ENCODE results near the gene BBS9.
A peak's percentile ranks its signal among the peaks of the same experiment; 100 is the strongest.

The BBS9 gene

DNA sequence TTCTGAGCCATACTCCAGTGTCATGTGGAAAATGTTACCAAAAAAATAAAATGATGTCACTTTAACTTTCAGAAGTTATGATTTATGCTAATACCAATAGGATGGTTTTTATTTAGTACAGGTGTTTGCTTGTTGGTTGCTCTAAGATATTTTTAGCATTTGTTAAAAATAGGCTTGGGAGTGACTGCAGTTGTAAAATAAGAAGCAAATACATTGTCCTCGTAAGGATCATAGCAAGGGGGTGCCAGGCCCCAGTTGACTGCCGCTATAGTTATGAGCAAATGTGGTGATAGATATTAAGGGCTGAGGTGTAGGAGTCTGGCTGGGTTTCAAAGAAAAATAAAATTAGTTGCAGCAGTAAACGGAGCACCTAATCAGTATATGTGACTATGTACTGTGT lies 421.6 kb downstream of the BBS9 start:
- DNase-seq (ENCODE audit: low read depth) = no peak

DNA sequence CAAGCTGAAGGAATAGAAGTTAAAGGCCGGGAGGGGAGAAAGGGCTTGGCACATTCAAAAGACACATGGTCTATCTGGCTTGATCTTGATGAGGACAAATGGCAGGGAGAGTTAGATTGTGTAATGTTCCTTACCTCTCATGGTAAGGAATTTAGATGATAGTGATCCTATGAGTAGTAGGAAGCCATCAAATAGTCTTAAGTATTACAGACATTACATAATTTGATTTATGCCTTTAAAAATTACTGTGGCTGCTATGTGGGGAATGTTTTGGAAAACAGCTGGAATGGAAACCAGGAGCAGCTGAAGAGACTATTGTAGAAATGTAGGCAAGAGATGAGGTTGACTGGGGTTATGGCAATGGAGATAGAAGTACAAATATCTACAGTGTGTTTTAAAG lies 424.7 kb downstream of the BBS9 start:
- no peak for DNase-seq (ENCODE audit: low read depth)

DNA sequence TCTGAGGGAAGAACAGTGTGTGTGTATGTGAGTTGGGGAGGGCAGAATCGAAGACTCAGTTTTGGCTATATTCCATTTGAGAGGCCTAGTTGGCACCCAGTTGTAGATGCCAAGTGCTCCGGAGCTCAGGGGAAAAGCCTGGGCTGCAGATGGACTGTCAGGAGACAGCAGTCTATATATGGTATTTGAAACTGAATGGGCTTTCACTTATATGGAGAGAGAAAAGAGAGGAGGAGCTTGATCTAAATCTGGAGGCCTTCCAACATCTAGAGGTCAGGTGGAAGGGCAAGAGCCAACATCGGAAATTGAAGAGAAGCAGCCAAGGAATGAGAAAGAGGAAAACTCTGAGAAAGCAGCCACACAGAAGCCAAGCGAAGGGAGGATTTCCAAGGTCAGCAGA lies 425.2 kb downstream of the BBS9 start:
- no peak for DNase-seq (ENCODE audit: low read depth)

DNA sequence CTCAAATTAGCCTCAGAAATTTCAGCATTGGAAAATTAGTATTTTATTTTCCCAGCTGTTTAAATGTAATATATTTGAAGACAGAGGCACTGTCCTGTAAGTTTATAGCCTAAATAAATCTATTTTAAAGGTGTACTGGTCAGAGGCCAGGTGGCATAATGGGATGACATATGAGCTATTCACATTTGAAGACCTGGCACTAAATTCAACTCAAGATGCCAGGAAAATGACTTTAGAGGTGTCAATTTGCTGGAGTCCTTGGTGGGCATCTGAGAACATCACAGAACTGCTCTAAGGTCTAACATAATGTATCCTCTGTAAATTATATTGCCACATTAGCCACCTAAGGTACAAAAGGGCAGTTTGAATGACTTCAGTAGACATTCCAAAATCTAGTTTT lies 427.1 kb downstream of the BBS9 start:
- no peak for DNase-seq (ENCODE audit: low read depth)

DNA sequence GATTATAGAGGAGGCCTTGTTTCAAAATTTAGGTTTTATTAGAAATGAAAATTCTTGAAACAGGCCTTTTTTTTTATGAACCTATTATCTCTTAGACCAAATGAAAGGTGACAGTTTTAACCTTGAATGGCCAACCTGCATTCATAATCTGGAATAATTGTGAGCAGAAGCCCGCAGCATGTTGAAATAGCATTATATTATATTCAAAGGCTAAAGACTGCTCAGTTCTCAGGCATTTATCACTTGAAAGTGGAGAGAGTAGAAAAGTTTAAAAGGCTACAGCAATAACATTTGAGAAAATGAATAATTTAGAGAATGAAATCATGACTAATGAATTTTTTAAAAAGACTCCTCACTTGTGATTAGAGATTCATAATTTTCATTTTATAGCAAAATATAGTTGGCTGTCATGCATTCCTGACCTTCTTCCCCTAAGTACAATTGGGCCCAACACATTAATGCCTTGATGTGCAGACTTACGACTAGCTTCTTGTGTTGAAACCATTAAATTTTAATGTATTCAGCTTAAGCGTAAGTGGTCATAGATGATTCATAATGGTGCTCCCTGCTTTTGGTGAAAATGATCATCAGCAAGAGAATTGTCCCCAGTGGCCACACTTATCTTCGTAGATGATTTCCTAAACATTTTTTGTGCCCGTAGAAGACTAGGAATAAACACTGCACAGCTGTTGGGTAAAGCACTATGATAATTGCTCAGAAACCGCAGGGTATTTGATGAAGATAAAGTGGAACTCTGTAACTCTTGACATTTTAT lies 429.4 kb downstream of the BBS9 start:
- no peak for DNase-seq (ENCODE audit: low read depth)

DNA sequence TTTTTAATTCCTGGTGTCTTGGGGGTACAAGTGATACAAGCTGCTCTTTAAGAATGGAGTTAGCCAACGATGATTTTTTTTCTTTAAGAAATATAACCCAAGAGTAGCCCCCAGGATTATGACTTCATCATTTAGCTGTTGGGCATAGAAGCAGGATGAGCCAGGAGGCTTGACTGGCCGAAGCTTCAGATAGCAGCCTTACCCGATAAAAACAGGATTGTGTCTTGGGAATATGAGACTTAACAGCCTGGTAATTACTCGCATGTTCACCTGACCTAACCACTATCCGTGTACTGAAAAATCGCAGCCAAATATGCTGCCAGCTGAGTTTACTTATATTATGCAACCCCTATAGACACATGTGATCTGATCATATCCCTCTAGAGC lies 430.0 kb downstream of the BBS9 start:
- DNase-seq (ENCODE audit: low read depth) = no peak

DNA sequence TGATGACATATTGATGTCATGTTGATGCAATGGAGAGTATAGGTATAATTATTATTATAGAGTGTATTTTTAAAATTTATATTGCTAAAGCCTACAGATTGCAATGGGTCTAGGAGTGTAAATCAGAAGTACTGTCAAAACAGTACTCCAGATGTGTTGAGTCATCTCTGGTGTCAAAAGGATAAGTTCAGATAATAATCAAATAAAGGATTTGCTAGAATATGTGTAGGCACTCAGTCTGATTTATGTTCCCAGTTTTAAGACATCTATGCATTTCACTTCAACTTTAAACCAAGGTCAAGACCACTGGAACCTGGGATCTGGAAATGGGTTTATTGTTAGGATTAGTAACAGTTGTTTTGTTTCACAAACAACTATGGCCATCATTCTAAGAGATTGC lies 433.6 kb downstream of the BBS9 start:
- DNase-seq (ENCODE audit: low read depth) = no peak

DNA sequence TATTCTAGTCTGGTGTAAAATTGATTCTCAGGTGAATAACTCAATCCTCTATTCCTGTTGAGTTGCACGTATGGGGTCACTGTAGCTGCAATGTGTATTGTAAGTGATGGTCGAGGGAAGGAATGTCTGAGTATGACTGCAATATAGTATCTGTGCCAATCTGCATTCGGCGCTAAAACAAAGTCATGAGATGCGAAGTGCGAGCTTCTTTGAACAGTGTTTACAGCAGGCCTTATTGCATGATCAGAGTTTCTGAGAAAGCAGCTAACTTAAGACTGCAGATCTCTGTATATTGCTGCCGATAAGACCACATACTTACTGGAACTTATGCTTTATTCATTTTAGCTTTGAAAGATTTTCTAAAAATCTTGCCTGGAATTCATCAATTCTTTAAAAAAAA lies 434.3 kb downstream of the BBS9 start:
- DNase-seq (ENCODE audit: low read depth) = no peak

DNA sequence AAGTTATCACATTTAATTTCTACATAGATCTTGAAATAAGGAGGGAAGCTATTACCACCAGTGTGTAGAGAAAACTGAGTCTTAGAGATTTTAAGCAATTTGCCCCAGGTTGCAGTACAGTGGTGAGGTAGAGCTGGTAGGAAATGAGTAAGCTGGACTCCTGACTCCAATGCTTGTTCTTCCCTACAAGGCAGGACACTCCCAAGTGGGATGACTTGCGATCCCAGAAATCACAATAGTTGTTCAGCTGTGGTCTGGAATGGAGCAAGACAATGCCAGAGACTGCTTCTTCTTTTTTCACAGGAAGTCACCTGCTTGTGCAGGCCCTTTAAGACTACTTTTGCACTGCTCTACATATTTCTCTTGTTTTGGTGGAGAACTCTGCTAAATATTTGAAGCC lies 448.8 kb downstream of the BBS9 start:
- DNase-seq (ENCODE audit: low read depth) = no peak

DNA sequence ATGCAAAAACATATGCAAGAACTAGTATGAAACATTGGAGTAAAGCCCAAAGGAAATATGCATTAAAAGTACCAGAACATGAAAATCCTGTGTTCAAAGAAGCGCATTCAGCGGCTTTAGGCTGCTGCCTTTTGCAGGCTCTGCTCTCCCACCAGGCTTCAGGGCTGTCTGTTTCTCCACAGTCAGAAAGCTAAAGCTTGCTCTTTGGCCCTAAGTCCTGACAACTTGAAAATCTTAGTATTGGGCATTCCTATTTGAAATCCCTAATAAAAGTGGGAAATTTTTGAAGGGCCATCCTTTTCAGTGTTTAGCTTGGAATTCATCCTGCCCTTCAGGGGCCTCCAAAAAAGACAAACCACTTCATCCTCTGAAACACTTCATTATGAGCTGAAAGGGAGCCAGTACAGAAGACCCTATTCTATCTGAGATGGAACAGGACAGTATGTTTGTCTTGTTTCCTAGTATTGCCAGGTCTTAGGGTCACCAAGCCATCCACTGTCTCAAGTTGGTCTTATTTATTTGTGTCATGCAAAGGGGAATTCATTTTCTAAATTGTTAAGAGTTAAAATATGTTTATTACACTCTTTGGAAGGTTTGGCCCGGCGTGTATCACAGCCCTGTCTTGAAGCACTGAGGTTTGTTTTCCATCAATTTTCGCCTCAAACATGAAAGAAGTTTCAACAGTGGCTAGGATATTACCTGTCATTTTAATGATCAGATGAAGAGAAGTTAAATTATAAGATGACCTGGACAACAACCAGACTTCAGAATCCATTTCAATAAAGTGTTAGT lies 449.7 kb downstream of the BBS9 start:
- DNase-seq (ENCODE audit: low read depth) = no peak

DNA sequence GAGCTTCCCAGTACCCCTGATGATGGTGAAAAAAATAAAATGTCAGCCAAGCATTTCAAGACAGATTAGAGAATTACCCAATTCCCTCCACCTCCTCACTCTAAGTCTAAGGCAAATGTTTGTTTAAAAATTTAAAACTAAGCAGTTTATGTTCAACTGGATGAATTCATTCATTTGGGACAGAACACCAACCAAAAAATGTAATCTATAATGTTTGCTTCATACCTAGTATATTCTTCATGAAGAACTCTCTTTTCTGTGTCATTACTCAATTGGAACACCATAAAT lies 450.3 kb downstream of the BBS9 start:
- DNase-seq (ENCODE audit: low read depth) = no peak

DNA sequence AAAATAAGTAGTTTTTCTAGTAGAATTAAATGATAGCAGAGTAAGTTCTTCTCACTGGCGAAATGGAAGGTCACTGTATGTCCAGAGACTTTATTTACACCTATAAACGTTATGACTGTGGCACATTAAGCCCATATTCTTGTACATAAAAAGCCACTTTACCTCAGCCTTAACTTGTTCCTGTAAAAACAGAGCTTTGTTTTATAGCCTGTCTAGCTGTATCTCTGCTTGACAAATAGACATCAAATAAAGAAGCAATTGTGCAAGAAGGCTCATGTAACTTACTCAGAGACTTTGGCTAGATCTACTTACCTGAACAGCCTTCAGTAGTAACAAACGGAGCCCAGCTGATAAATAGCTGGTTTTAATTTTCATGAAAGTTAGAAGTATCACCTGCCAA lies 451.9 kb downstream of the BBS9 start:
- no peak for DNase-seq (ENCODE audit: low read depth)

DNA sequence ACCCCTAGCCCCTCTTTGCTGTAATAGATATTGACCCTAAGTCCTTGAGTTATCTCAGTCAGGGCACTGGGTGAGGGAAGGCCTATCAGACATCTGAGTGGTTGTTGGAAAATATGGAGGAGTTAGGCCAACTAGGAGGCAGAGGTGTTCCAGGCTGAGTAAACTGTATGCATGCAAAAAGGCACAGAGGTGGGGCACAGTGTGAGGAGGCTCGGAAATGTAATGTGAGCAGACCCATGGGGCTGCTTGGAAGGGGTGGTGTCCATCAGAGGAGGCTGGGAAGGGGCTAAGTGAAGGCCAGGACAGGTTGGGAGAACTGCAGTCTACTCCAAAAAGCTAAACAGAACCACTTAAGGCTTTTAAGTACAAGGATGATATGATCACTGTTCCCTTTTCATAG lies 452.7 kb downstream of the BBS9 start:
- DNase-seq (ENCODE audit: low read depth) = no peak

DNA sequence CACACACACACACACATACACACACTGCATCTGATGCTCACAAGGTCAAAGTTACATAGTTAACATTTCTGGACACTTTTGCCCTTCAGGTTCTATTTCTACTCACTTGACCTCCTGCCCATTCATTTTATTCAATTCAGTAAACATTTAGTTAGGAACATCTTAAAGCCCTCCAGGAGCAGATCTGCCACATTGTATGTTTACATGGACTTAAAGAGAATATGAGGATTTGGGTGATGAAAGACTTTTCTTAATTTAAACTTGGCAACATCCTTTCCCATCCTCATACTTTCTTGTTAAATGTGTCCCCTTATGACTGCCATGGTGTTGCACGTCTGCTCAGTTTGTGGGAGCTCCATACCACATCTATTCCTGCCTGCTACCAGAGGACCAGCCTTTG lies 453.2 kb downstream of the BBS9 start:
- no peak for DNase-seq (ENCODE audit: low read depth)

DNA sequence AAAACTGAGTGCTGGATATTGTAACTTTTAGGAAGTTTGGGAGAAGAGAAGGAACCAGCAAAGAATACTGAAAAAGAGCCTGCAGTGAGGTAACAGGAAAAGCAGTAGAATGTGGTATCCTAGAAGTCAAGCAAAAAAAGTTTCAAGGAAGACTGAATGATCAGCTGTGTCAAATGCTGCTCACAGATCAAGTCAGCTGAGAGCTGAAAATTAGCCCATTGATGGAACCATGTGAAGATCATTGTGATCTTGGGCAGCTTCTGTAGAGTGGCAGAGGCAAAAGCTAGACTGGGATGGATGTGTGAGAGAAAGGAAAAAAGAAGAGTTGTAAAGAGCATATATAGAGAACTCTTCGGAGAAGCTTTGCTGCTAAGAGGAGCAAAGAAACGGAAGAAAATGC lies 460.5 kb downstream of the BBS9 start:
- no peak for DNase-seq (ENCODE audit: low read depth)

DNA sequence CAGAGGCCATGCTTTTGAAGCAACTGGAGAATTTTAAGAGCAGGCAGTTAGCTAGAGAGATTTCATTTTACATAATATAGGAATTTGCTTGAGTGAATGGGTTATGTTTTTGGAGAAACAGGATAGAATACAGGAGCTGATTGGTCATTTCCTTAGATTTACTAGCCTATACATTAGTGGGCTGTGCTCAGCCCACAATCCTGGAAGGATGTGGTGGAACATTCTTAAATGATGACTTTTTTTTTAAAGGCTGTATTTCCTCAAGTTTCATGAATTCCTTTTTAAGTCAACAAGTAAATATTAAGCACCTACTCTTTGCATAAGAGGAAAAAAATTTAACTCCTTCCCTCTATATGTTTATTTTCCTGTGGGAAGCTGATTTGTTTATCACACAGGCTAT lies 461.6 kb downstream of the BBS9 start:
- peak; percentile 22 for DNase-seq (ENCODE audit: low read depth)

DNA sequence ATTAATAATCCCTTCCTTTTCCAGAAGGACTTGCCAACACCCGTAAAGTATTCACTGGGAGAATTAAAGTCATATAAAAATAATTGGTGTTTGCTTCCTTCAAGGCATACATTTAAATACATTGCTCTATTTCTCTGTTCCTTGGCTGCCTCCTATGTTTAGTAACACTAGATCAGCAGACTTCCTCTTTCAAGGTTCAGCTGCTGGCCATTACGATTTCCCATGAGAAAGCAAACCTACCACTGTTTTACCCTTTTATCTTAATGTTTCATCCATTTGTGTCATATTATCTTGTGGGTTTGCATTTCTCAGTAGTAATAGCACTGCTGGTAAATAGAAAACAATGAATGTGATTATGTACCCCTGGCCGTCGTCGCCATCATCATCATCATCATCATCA lies 462.1 kb downstream of the BBS9 start:
- DNase-seq (ENCODE audit: low read depth) = no peak

DNA sequence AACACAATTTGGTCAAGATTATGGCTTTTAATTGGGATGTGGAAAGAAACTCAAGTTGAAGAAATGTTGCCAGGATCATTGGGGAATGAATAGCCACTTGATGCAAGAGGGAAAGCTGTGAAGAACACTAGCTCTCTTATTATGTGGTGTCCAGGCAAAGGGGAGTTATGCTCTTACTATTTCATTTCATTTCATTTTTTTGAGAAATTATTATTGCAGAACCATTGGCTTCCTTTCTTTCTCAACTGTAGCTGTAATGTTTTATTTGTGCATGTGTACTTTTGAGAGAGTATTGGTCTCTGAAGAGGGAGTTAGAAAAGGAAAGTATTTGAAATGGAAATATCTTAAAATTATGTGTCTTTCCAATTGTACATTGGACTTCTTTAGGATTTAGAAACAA lies 463.4 kb downstream of the BBS9 start:
- no peak for DNase-seq (ENCODE audit: low read depth)

DNA sequence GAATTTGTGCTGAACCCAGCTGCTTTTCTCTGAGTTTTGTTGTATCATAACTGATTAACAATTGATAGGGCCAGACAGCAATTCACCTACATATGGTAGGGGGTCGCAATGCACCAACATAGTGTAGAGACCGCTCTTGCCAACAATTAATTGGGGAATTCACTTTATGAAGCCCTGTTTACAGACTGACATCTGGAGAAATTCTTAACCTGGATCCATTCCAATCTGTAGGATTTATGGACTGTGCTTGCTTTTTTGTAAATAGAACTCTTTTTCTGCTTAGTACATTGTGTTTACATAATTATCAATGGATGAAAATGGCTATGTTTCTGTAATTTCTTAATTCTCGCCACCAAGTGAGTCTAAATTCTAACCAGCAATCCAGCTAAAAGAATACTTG lies 464.2 kb downstream of the BBS9 start:
- DNase-seq (ENCODE audit: low read depth) = no peak

DNA sequence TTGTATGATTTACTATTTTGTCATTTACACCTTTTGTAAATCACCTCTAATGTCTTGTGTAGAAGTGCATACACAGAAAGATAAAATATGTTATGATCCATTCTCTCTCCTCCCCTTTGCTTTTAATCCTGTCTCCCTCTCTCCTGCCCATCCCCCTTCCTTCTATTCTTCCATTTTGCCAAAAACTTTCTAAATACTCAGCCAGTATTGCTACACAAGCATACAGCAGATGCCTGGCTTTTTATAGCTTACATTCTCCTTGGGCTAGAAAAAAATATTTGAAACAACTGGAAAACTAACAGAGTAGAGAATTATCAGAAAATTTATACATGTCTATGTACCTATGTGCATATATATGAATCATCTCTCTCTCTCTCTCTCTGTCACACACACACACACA lies 467.3 kb downstream of the BBS9 start:
- DNase-seq (ENCODE audit: low read depth) = no peak

DNA sequence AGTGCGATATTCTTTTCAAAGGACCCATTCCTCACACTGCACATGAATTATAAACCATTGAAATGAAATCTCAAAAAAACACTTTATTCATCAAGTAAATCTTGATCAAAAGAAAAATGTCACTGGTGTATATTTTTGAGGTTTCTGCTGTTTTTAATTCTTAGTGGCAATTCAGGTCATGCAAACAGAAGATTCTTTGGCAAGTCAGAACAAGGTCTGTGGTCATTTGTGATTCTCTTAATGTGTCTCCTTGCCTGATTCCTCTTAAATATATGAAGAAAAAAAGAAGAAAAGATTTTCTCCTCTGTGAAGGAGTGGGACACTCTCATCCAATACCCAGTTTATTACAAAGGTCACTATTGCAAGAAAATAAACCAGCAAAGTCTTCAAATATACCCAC lies 467.8 kb downstream of the BBS9 start:
- DNase-seq (ENCODE audit: low read depth) = no peak

DNA sequence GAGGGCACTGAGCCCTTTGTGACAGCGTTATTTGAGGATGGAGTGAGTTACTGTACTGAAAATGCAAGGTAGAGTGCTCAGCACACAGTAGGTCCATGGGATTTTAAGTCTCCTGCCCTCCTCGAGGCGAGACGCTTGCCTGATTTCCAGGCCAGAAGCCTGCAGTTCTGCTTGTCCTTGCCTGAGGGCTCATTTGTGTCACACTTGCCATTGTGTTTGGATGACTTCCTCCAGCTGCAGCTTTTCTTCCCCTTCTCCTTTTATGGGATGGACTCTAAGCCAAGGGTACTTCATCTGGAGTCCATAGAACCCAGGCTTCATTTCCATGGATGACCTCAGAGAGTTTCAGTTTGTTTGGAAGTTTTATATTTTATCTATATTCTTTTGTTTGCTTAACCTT lies 471.7 kb downstream of the BBS9 start:
- no peak for DNase-seq (ENCODE audit: low read depth)

DNA sequence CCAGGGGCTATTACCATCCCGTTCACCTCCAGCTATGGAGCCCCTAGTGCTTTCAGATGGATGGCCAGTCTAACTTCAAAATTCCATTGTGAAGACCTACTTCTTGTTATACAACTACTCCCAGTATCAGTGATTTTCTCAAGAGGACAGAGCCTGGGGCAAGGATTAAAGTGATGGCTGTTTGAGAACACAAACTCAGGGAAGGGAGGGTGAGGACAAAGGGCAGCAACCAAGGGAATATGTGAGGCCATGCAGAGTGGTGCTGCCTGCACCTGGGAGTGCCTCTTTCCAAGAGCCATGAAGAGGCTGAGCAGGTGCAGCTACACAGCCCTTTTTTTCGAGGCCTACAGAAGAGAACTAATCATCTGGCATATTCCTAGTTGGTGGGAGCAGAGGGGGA lies 472.5 kb downstream of the BBS9 start:
- no peak for DNase-seq (ENCODE audit: low read depth)

DNA sequence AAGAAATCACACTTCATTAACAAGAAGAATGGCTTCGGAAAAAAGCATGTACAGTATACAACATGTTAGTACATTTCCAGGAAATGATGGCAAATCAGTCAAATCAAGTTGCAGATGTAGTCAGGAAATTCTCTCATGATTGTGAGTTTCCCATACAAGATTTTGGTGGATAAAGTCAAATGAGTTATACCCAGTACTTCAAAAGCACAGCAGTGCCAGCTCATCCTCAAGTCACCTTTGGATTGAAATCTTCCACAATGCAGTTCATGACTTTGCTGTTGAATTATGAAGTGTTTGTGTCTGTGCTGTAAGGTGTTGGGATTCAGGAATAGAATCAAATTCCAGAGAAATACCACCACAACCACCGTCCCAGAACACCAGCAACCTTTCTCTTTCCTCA lies 474.7 kb downstream of the BBS9 start:
- no peak for DNase-seq (ENCODE audit: low read depth)
